ENCODE results near the gene LRMDA.
"Not testable (repeated sequence)": the region's sequence is repeated elsewhere in the genome, so short reads cannot be mapped to it uniquely, and the experiment has no call there.

- TF ChIP-seq CTCF, POLR2A (IDR thresholded peaks at IDR 0.05): not testable (repeated sequence)
Measured at GRCh38 chr10:75521194-75521829, 89.9 kb downstream of the LRMDA start.
